GM19351 (cell line): ENCODE measurements around the gene TMEM178B.
"Not testable (repeated sequence)": the region's sequence is repeated elsewhere in the genome, so short reads cannot be mapped to it uniquely, and the experiment has no call there.

Source experiments
- ATAC-seq: cut with Tn5 transposase; IDR thresholded peaks from one replicate; pipeline ENCODE4 v1.9.1; 2021; ENCODE audit warnings: mild to moderate bottlenecking, moderate library complexity; ENCODE audit not compliant: unreplicated experiment

Gene TMEM178B

DNA sequence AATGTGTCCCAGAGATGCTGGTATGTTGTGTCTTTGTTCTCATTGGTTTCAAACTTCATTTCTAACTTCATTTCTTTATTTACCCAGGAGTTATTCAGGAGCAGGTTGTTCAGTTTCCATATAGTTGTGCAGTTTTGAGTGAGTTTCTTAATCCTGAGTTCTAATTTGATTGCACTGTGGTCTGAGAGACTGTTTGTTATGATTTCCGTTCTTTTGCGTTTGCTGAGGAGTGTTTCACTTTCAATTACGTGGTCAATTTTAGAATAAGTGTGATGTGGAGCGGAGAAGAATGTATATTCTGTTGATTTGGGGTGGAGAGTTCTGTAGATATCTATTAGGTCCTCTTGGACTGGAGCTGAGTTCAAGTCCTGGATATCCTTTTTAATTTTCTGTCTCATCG is 103.3 kb downstream of the TMEM178B start:
- ATAC-seq: not testable (repeated sequence)

DNA sequence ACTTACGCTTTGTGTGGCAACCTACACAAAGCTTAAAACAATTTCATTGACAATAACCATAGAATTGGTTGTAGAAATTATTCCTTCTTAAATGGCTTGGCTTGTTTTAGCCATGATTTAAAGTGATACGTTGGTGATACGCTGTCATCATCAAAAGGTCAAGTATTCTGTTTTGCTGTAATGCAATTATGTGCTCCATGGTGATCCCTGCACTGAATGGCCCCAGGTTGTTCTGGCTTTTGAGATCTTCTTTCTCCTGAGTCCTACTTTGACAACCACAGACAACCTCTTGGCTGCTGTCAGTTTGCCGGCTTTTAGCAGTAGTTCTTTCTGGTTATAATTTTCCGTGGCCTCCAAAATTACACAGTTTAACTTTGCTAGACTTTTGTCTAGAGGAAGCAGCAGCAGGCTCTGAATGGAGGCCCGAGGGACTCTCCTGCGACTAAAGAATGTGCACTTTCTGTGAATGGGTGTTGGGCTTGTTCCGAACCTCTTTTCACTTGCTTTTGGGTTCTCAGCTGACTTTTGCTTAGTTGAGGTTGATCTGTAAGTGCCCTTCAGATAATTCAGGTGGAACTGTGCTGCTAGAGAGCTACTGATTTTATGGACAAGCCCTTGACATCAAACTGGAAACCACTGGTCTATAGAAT is 104.7 kb downstream of the TMEM178B start:
- ATAC-seq: no peak

DNA sequence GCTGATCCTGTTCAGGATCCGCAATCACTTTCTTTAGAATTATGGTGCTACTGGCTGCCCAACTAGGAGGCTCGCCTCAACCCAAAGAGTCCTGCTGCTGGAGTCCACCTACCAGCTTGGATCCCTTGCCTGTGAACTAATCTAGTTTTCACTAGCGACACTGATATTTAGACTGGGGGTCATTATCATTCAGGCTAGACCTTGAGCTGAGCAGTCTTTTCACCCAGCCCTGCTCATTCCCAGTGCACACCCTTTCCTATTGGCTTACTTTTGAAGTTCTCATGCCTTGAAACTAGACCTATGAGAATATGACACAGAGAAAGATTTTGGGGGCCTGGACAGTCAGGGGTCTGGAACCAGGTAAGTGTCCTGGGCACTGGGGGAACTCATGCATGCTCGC is 107.9 kb downstream of the TMEM178B start:
- ATAC-seq: no peak

DNA sequence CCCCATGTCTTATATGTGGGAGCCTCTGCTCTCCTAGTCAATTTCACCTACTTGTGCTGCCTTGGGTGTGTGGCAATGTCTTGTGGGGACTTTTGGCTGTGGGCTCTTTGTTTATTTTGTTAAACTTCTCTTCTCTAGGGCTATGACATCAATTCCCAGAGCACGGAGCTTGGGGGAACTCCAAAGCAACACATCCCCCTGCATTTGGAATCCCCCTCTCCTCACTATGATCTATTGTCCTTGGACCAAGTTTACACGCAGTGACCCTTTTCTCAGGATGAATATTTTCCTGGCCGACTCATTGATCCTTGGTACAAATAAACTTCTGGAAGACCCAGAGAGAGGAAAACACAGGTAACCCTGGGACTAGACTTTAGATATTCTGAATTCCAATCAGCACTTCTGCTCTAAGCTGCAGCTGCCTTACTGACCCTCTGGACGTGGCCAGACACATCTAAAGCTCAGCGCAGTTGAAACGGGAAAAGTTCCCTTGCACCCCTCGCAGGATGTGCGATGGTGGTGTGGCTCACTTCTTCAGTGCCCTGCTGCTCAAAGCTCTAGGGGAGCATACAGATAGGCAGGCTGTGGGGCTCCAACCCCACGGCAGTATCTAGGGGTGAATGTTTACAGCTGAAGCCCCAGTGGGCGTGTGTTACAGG is 110.8 kb downstream of the TMEM178B start:
- ATAC-seq: no peak

DNA sequence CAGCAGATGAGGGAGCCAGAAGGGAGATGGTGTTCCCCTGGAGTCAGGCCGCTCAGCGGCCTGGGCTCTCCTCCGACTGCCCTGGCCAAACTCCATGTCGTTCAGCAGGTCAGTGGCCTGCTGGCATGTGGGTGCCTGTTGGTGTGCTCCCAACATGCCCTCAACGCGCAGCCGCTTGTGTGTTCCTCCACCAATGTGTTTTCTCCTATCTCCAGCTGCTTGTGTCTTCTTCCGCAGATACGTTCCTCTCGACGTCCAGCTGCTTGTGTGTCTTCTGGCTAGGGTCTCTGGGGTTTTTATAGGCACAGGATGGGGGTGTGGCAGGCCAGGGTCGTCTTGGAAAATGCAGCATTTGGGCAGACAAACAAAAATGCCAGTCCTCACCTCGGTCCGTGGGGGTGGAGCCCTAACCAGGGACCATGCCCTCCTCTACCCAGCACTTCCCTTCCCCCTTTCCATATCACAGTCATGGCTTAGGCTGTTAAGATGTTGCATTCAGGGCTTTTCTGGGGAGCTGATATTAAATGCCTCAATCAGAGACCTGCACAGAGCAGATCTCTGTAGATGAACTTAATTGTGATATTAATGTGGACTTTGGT is 111.6 kb downstream of the TMEM178B start:
- ATAC-seq: no peak

DNA sequence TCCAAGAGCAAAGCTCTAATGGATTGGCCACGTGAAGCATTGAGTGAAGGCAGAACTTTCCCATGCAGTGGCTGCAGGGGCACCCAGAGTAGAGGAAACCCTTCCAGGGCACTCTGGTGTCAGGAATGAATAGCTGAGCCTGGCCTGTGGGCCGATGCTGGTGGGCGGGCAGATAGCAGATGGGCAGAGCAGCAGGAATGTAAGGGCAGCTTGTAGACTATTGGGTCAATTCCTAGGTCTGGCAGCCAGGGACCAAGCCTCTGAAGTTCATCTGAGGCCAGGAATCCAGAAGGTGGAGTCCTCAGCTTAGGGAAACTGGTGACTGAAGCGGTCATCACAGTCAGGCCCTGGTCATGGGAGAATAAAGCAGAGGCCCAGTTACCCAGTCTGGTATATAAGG is 115.4 kb downstream of the TMEM178B start:
- ATAC-seq: no peak

DNA sequence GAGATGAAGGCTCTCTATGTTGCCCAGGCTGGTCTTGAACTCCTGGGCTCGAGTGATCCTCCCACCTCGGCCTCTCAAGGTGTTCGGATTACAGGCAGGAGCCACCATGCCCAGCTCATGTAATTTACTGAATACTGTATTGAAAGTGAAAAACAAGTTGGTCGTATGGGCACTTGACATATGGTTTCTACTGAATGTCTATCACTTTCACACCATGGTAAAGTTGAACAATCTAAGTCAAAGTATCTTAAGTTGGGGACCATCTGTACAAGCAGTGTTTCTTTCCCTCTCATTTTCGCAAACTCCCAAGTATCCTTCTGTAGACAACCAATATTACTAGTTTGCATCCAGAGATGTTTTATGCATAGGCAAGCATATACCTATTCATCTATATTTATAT is 116.6 kb downstream of the TMEM178B start:
- ATAC-seq: peak; percentile 69

DNA sequence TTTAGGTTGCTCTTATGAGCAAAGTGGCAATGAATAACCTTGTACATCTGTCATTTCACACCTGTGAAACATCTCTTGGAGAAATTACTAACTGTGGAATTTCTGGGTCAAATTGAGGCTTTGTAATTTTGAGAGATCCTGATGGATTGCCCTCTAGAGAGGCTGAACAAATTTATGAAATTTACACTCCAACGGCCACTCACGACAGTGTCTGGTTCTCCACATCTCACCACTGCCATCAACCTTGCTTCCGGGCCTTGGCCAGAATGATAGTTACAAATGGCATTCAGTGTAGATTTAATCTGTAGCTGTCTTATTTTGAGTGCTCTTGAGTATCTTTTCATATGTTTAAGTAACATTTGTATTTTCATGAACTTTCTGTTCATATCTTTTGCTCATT is 117.4 kb downstream of the TMEM178B start:
- ATAC-seq: no peak

DNA sequence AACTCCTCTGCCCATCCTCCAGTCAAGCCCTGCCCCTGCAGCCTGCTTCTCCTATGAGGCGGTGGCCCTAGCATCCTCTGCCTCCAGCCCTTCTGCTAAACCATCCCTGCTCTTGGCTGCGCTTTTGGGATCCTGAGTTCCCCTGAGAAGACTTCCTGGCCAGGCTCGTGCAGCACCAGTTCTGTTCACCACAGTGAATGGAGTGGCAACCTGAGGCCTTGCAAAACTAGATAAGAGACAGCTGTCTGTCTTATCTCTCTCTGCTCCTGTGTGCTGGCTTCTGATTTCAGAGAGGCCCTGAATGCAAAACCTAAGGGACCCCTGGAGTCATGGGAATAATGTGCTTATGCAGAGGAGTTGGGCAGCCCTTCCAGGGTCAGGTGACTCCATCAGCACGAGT is 119.2 kb downstream of the TMEM178B start:
- ATAC-seq: no peak

DNA sequence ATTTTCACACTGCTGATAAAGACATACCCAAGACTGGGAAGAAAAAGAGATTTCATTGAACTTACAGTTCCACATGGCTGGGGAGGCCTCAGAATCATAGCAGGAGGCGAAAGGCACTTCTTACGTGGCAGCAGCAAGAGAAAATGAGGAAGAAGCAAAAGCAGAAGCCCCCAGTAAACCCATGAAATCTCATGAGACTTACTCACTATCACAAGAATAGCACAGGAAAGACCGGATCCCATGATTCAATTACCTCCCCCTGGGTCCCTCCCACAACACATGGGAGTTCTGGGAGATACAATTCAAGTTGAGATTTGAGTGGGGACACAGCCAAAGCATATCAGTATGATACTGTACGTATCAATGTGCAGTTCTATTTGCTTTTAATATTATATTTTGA is 121.9 kb downstream of the TMEM178B start:
- ATAC-seq: not testable (repeated sequence)

DNA sequence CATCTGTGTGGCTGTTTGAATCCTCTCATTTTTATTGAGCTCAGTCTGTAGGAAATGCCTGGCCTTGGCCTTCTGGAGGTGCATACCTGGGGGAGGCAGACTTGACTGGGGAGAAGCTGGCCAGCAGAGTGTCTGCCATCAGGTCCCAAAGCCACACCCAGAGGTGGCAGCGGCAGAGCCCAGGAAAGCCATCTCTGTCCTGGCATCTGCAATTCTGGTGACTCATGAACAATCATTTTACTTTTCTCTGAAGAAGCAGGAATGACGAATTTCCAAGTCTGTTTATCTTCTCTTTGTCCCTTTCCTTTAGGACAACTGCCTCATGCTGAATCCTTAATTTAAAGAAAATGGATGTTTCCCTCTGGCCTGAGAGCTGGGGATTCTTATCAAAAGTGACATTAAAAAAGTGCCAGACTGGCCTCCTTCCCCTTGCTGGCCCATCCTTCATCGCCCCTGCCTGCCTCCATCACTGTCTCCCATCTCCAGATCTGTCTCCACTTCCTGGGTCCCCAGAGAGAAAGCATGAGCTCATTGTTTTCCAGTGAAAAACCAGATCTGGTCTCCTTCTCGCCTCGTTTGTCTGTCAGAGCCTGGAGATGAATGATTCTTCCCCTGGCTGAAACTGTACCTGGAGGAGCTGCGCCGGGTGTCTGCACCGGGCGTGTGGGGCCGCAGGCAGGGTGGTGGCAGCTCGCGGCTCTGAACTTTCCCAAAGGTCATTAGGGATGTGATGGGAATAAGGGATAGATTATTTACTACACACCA is 124.5 kb downstream of the TMEM178B start:
- no peak for ATAC-seq

DNA sequence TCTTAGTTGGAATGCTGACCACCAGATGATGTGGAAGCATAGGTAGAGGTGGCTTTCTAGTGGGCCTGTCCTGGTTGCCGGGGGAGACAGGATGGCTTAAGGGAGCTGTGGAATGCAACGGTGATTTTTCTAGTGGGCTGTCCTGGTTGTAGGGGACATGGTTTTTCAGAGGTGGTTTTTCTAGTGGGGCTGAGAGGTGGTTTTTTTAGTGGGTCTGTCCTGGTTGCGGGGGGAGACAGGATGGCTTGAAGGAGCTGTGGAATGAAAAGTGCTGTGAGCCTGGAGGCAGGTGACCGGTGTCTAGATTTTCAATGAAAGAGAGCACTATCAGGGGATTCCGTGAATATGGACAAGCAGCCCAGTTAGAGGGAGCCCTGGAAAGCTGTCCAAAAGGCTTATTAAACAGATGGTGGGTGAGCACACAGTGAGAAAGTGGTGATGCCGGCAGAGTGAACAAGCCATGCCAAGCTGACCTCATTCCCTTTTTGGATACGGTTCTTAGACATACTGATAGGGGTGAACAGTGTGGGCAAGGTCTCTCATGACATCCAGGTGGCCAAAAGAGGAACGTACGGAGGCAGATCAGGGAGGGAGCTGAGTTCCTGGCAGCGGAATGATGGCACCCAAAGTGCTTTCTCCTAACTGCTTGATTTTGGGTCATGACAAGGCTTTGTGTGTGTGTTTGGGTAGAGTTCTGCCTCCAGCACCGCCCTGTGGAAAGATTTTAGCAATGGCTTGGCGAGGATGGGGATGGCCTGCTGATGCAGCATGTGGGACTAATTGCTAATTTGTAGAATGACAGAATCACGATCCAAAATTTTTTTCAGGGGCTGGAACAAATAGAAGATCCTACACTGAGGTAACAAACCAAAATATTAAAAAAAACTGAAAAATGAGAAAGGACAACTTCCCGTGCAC is 126.6 kb downstream of the TMEM178B start:
- no peak for ATAC-seq

DNA sequence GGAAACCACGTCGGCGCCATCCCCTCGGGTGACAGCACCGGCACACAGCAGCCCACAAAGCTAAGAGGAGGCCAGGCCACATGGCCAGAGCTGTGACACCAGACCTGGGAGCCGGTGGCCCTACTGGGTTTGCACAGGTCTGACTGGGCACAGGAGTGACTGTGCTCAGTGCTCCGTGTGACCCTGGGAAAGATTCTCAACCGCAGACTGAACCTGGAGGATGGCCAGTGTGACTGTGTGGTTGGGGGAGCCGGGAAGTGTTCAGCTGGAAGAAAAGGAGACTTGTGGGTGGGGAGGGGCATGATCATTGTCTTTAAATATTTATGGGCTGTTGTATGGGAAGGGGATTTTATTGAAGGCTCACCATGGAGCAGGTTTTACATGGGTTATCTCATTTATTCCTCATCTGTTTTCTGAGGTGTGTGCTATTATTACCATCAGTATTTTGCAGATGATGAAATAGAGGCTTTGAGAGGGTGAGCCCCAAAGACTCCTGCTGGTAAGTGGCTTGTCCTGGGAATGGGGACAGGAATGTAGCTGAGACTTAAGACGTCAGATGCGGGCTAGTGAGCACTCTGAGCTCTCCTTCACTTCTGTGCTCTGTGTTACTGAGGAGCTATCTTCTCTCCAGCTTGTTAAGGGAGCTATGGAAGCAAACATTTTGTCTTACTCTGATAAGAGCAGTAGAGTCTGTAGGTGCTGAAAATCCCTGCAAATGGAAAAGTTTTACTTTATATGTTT is 127.5 kb downstream of the TMEM178B start:
- ATAC-seq: no peak

DNA sequence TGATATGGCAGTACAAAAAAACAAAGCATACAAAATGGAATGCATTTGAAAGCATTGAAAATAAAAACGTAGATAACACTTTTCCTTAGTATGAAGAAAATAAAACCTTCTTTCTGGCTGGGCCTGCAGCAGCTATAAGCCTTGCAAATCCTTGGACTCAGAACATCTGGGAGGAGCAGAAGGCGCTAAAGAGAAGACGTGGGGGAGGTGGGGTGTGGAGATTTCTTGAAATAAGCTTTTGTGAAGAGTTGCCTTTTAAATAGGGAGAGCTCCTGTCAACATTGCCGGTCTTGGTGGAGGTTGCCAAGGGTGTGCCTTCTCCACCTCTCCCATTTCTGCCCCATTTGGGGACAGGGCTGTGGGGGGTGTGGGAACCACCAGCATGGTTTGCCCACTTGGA is 128.7 kb downstream of the TMEM178B start:
- ATAC-seq: no peak

DNA sequence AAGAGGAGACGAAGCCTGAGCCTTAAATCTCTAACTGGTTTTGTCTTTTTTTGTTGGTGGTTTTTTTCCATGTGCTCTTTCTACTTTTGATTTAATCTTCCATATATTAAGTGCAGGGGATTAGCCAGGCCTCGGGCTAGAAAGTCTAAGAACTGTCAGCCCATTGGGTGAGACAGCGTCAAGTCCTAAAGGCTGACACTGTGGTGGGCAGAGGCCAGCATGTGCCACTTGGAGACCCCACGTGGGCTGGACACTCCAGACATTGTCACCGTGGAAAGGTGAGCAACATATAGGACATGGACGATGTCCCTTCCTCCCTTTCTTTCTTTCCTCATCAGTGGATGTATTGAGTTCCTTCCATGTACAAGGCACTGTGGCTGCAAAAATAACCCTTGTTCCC is 129.3 kb downstream of the TMEM178B start:
- ATAC-seq: no peak

DNA sequence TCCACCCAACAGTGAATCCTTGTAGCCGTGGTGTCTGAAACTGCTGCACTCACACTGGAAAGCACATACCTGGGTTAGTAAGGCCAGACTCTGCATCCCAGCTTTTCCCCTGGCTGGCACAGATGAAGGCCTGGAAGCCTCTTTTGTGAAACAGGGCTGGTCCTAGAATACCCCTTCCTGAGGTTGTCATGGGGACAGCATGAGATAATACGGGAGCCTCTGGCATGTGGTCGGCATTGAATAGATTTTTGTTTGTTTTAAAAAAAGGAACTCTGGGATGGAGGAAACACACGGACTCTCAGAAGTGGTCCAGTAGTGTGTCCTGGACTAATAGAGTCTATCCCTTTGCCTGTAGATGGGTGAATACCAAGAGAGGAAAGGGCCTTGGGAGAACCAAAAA is 129.7 kb downstream of the TMEM178B start:
- ATAC-seq: no peak

DNA sequence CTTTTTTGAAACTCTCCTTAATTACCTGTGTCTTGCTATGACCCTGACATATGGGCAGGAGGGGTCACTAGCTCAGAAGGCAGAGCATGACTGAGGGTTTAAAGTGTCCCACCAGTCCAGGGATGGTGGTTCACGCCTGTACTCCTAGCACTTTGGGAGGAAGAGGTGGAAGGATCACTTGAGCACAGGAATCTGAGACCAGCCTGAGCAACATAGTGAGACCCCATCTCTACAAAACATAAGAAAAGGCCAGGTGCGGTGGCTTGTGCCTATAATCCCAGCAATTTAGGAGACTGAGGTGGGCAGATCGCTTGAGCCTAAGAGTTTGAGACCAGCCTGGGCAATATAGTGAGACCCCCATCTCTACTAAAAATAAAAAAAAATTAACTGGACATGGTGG is 133.8 kb downstream of the TMEM178B start:
- no peak for ATAC-seq

DNA sequence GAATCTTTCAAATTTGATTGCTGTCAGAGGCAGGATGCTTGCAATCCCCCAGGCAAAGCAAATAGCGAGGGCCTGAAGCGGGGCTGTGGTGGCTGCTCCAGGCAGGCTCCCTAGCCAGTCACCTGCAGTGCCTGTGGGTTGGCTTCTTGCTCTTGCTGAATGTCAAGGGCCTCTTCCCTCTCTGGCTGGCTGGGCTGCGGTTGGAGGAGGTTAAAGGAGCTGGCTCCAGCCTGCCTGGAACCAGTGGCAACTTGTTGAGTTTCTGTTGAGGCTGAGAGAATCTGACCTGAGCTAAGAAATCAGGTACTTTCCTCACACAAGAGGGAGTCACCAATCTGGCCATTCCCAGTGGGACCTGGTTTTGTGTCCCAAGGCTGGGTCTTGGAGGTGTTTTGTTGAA is 134.7 kb downstream of the TMEM178B start:
- ATAC-seq: no peak

DNA sequence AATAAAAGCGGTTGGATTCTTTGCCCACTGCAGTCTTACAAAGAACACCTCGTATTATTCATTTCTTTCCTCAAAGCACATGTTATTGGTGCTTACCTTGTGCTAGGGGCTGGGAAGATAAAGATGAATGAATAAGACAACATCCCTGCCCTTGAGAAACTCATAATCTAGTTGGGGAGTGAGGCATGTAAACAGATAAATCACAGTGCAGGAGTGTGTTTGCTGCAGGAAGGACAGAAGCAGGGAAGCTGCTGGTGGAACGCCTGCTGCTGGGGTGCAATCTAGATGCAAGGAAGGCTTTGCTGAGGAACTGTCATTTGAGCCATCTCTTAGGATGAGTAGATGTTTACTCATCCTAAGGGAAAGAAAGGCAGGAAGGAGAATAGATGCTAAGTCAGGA is 135.6 kb downstream of the TMEM178B start:
- ATAC-seq: no peak

DNA sequence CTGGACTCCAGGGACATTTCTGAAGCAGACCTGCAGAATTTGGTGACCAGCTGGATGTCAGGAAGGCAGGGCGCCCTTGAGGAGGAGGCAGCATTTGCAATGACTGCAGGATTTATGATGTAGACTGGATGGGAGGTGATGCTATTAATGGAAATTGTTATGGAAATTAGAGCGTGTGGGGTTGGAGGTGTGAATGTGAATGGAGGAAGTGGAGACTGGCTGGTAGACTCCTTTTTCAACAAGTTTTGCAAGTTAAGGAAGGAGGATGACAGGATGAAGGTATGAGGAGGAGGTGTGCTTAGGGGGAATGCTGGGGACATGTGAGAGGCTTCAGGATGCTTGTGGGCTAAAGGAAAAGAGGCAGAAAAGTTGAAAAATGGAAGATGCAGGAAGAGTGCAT is 137.0 kb downstream of the TMEM178B start:
- ATAC-seq: no peak
